ENCODE data around the gene CD207. TPM values are rescaled to one million over a fixed set of nuclear protein-coding genes. Genes with fewer than 3 reads are reported as not detected.

The CD207 gene
- total RNA-seq, 4 donors from 2014 or later, result 0.26 to 2.9 (median 2.5) TPM; not detected in 1

DNA sequence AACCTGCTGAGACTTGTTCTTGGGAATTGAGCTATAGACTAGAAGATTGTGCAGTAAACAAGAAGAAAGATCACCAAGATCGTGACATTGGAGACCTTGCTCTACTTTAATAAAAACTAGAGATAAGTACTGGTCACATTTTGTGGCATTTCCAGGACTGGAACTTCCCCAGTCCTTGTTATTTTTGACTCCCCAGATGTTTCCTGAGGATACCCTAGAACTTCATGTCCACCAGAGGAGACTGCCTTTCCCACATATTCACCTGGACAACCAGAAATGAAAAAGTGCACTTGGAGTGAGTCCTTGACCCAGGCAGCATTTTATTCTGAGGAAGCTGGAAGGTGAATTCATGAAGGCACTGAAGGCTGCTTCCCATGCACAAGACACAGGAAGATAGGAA is 5.7 kb downstream of the CD207 start:
- Histone ChIP-seq H3K36me3 (no peaks in the 10 kb centered on the region), H3K4me3 (no peak overlapping the region), H3K27me3 (no peaks in the 10 kb centered on the region), H3K4me1 (no peaks in the 10 kb centered on the region), H3K9me3 (no peaks in the 10 kb centered on the region), H3K27ac (no peak overlapping the region)
- intact Hi-C loops (cut with DNase I; ENCODE audit: low total_unique reads), result no loop called here
- no peak for TF ChIP-seq POLR2A (IDR thresholded peaks at IDR 0.05)
- TF ChIP-seq, protein P1, sequence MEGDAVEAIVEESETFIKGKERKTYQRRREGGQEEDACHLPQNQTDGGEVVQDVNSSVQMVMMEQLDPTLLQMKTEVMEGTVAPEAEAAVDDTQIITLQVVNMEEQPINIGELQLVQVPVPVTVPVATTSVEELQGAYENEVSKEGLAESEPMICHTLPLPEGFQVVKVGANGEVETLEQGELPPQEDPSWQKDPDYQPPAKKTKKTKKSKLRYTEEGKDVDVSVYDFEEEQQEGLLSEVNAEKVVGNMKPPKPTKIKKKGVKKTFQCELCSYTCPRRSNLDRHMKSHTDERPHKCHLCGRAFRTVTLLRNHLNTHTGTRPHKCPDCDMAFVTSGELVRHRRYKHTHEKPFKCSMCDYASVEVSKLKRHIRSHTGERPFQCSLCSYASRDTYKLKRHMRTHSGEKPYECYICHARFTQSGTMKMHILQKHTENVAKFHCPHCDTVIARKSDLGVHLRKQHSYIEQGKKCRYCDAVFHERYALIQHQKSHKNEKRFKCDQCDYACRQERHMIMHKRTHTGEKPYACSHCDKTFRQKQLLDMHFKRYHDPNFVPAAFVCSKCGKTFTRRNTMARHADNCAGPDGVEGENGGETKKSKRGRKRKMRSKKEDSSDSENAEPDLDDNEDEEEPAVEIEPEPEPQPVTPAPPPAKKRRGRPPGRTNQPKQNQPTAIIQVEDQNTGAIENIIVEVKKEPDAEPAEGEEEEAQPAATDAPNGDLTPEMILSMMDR (IDR thresholded peaks at IDR 0.05), result no peak
- DNase-seq, result no peak

DNA sequence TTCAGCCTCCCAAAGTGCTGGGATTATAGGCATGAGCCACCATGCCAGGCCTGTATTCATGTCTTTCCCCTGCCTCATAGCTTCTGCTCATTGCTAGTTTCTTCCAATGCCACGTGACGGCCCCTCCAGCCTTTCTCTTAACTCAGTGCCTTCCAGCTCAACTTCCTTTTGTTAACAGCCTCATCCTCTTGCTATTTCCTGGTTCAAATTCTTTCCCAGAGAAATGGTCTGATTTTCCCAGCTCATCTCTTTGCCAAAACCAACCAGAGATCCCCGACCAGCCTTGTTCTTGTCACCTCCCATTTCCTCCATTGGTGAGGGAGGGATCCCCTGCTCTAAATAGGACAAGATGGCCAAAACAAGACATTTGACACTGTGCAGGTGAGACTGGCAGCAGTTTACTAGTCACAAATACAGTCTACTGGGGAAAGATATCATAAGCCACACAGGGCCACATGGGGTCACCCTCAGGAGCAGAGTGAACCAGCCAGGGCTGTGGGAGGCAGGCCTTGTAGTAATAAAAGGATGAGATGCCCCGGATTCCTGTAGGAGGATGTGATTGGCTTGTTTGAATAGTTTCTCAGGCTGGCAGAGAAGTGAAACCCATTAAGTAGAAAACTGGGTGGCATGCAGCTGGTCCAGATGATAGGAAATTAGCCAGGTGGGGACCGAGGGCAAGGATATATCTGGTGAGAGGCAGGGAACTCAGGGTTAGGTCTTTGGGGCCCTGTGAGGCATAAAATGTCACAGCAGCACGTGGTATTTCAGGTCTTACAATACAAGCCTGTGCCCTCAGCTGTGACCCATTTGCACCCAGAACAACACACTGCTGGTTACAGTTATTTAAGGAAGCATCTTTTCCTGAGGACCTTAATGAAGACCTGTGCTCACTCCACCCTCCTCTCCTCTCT is 6.4 kb downstream of the CD207 start:
- DNase-seq, result no peak
- Histone ChIP-seq H3K36me3 (no peaks in the 10 kb centered on the region), H3K4me3 (no peak overlapping the region), H3K9me3 (no peaks in the 10 kb centered on the region), H3K27me3 (no peaks in the 10 kb centered on the region), H3K4me1 (no peaks in the 10 kb centered on the region), H3K27ac (no peak overlapping the region)
- TF ChIP-seq, protein P1 (IDR thresholded peaks at IDR 0.05), result no peak
- no peak for TF ChIP-seq POLR2A (IDR thresholded peaks at IDR 0.05)
- intact Hi-C loops (cut with DNase I; ENCODE audit: low total_unique reads), result no loop called here

DNA sequence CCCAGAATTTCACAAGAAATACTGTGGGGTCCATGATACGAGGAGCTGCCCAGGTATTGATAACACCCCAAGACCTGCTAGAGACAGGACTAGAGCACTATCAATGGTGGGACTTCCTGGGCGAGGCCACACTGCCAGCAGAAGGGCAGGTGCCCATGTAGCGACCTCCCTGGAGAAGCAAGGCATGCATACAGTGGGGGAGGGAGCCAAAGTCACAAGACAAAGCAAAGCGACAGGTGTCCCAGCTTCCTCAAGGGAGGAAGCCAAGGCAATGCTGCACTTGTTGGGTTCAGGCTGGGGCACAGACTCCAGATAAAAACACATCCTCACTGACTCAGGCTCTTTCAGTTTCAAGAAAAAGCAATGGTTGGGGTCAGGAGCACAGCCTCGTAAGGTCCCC is 7.5 kb downstream of the CD207 start:
- H3K27me3 ChIP-seq, result no peaks in the 10 kb centered on the region
- H3K4me3 ChIP-seq, result no peak overlapping the region
- H3K9me3 ChIP-seq, result no peaks in the 10 kb centered on the region
- H3K4me1 ChIP-seq, result no peaks in the 10 kb centered on the region
- intact Hi-C loops (cut with DNase I; ENCODE audit: low total_unique reads), result no loop called here
- no peak for TF ChIP-seq POLR2A (IDR thresholded peaks at IDR 0.05)
- TF ChIP-seq, protein P1 (IDR thresholded peaks at IDR 0.05), result no peak
- no peak overlapping the region for H3K27ac ChIP-seq
- DNase-seq, result no peak
- H3K36me3 ChIP-seq, result no peaks in the 10 kb centered on the region

- Histone ChIP-seq H3K9me3 (no peaks in the 10 kb centered on the region), H3K36me3 (no peaks in the 10 kb centered on the region)
- intact Hi-C loops (cut with DNase I; ENCODE audit: low total_unique reads), result no loop called here
These were observed 8.2 kb downstream of the CD207 start for GRCh38 chr2:70827388-70827787.

More at GRCh38 chr2:70827388-70827787, 8.2 kb downstream of the CD207 start:
- Histone ChIP-seq H3K4me3 (no peak overlapping the region), H3K27ac (no peak overlapping the region), H3K4me1 (no peaks in the 10 kb centered on the region), H3K27me3 (no peaks in the 10 kb centered on the region)
- TF ChIP-seq POLR2A (IDR thresholded peaks at IDR 0.05), result no peak
- TF ChIP-seq, protein P1 (IDR thresholded peaks at IDR 0.05), result no peak
- no peak for DNase-seq
